Stomach (tissue), 9 donors: ENCODE data around the gene IQCE. TPM values are rescaled to one million over a fixed set of nuclear protein-coding genes. Genes with fewer than 3 reads are reported as not detected.

Experiments
- DNase-seq, 2 donors: peaks; one replicate each; pipeline versions ENCODE4 v3.0.0 to v3.0.0-alpha.2; 2013 to 2019
- H3K27ac ChIP-seq, 5 donors: fragments of 200-600 bp in 4 of 5; sonication (generic) in 4 of 5; one replicate each; pipeline ENCODE4 v1.5.1; 2013 to 2019; ENCODE audit warnings: mild to moderate bottlenecking in 1 of 5, moderate library complexity in 1 of 5
- H3K27me3 ChIP-seq, 3 donors: fragments of 200-600 bp; sonication (generic); one replicate each; pipeline ENCODE4 v1.5.1; 2017 to 2019; ENCODE audit warnings: mixed run types in 1 of 3
- H3K36me3 ChIP-seq, 4 donors: fragments of 200-600 bp; sonication (generic); 1 replicate in 3 of 4; 2 replicates in 1 of 4; pipeline ENCODE4 v1.5.1; 2016 to 2019
- H3K4me1 ChIP-seq, 4 donors: fragments of 200-600 bp; sonication (generic); one replicate each; pipeline ENCODE4 v1.5.1; 2016 to 2019
- H3K4me3 ChIP-seq, 4 donors: fragments of 200-600 bp; sonication (generic) in 3 of 4; one replicate each; pipeline ENCODE4 v1.5.1; 2016 to 2019; ENCODE audit warnings: mild to moderate bottlenecking in 1 of 4
- H3K9me3 ChIP-seq, 4 donors: fragments of 200-600 bp; sonication (generic); one replicate each; pipeline ENCODE4 v1.5.1; 2016 to 2019
- EP300 ChIP-seq: sonication (generic); formaldehyde crosslinking; IDR thresholded peaks from one replicate; pipeline ENCODE4 v1.6.1; 2017; ENCODE audit warnings: antibody characterized with exemption
- POLR2A ChIP-seq, 4 donors: fragments of 450-650 bp; IDR thresholded peaks; one replicate each; pipeline ENCODE4 v1.6.1; 2016; ENCODE audit warnings: antibody characterized with exemption in 4 of 4, control low read depth in 2 of 4, mild to moderate bottlenecking in 1 of 4, moderate library complexity in 1 of 4
- POLR2AphosphoS5 ChIP-seq, 3 donors: sonication (generic); formaldehyde crosslinking; IDR thresholded peaks; one replicate each; pipeline ENCODE4 v1.6.1; 2016; ENCODE audit warnings: antibody characterized with exemption in 3 of 3
- WGBS, 5 donors: extraction: QIAGEN DNeasy Blood & Tissue Kit in 3 of 5; methylation state at CpG; one replicate each; pipeline versions ENCODE4 v1.1.5 to v1.1.7; 2013 to 2018; 5-methylcytosine and 5-hydroxymethylcytosine counted together
- intact Hi-C: fragments of 100-400 bp; cut with DNase I; formaldehyde crosslinking; loops from one replicate; pipeline ENCODE4 v1.15.1; 2023; ENCODE audit warnings: low total_unique reads
- polyA plus RNA-seq, 3 donors: library from polyadenylated mRNA; stranded (reverse); fragments of 200-250 nt; gene quantifications; one replicate each; pipeline ENCODE4 v1.2.3, GENCODE V29; 2013
- total RNA-seq, 5 donors: library from RNA; depleted of rRNA; stranded (reverse); fragments of >200 nt; gene quantifications; one replicate each; pipeline versions ENCODE4 v1.1.0 to v1.2.3, GENCODE V29; 2014 to 2016
- TF ChIP-seq, protein P1 (sequence below), 7 experiments: fragments of 450-650 bp in 4 of 7; fragments of 200-600 bp in 3 of 7; sonication (generic) in 3 of 7; IDR thresholded peaks; one replicate each; pipeline ENCODE4 v1.5.1; 2016 to 2019; ENCODE audit warnings: antibody characterized with exemption in 7 of 7, control low read depth in 2 of 7, mild to moderate bottlenecking in 1 of 7
- donor health status: healthy with polysubstance abuse.
- donor health status: Bipolar disorder and iron deficiency.
- donor health status: healthy.

The IQCE gene
- total and polyA plus RNA-seq, 8 donors, result 1.8 to 248 (median 10.9) TPM

DNA sequence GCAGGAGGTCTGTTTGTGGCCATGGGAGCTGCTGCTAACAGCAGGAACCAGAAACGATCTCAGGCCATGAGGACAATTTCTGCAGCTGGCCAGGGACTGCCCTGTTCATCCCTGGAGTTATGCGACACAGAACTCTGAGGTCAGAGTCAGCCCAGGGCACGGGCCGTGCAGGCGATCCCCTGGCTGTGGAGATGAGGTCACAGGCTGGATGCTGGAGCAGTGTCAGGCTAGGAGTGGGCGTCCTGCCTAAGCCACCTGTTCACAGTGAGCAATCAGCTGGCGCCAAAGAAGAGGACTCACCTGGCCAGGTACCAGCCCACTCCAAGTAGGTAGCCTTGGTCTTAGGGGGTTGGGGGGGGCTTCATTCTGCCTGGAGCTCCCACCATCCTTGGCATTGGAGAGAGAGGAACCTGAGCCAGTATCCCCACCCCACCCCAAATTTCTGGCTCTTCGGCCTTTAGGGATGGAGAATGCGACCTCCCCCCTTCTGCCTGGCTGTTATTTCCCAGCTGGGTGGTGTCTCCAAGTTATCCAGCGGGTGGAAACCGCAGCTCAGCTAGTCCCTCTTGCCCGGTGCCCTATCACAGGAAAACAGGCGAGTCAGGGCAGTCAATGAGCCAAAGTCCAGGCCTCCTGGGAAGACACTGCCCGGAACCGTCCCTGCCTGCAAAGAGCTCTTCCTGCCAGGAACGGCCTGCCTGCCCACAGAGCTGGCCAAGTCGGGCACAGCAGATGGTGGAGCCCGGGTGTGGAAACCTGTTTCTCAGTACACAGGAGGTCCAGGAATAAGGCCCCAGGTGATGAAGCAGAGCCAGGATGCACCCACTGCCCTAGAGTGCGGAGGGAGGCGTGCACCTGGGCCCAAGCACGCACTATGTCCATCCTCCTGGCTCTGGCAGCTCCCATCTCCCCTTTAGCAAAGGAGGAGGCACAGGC, 71.2 kb downstream of the IQCE start:
- Histone ChIP-seq H3K36me3 (no peaks in the 10 kb centered on the region), H3K4me3 (no peak overlapping the region), H3K27ac (peak overlapping the region in 4 of 5 donors; percentile 49 to 73 (median 63)), H3K9me3 (no peaks in the 10 kb centered on the region), H3K27me3 (no peaks in the 10 kb centered on the region), H3K4me1 (peaks cover 41 to 58% (median 57%) of the 10 kb centered on the region in 4 donors)
- peak in 1 of 2 donors; percentile 57 for DNase-seq
- TF ChIP-seq EP300 (no peak), POLR2A (IDR thresholded peaks at IDR 0.05) (no peak), POLR2AphosphoS5 (IDR thresholded peaks at IDR 0.05) (peak in 1 of 3 donors; percentile 46)
- TF ChIP-seq, protein P1, sequence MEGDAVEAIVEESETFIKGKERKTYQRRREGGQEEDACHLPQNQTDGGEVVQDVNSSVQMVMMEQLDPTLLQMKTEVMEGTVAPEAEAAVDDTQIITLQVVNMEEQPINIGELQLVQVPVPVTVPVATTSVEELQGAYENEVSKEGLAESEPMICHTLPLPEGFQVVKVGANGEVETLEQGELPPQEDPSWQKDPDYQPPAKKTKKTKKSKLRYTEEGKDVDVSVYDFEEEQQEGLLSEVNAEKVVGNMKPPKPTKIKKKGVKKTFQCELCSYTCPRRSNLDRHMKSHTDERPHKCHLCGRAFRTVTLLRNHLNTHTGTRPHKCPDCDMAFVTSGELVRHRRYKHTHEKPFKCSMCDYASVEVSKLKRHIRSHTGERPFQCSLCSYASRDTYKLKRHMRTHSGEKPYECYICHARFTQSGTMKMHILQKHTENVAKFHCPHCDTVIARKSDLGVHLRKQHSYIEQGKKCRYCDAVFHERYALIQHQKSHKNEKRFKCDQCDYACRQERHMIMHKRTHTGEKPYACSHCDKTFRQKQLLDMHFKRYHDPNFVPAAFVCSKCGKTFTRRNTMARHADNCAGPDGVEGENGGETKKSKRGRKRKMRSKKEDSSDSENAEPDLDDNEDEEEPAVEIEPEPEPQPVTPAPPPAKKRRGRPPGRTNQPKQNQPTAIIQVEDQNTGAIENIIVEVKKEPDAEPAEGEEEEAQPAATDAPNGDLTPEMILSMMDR (IDR thresholded peaks at IDR 0.05), result no peak
- 45 to 56% (median 52%) methylated on average over 20 to 21 of the region's 21 CpGs for WGBS, 5 donors
- intact Hi-C loops, result no loop called here

DNA sequence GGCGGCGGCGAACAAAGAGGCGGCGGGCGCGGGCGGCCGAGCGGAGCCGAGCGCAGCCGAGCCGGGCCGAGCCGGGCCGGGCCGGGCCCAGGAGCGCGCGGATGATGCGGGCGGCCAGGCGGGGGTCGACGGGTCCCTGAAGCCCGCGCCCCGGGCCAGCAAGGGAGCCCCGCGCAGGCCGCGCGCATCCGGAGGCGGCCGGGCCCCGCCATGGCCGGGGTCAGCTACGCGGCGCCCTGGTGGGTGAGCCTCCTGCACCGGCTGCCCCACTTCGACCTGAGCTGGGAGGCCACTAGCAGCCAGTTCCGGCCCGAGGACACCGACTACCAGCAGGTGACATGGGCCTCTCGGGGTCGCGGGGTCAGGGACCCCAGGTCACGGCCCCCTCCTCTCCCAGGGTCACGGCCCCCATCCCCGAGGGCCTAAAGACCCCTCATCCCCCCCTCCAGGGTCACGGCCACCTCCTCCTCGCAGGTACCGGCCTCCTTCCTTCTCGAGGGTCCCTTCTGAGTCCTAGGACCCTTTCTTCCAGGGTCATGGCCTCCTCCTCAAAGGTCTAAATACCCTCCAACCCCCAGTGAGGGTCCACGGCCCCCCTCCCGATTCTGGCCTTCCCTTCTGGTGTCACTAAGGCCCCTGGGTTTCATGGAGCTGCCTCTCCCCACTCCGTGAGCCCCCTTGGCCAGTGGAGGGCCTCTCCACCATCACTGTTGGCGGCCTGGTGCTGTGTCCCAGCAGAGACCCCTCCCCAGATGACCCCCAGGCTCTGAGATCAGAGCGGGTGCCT, 73.4 kb downstream of the IQCE start, which contains the start of gene TTYH3:
TSS of gene TTYH3 (plus strand) at position 41 of the 787 bp plus-strand sequence. CDS start at position 211, 170 bp downstream.
- peaks cover 41 to 73% (median 67%) of the 10 kb centered on the region in 4 donors for H3K4me1 ChIP-seq
- intact Hi-C loops, result no loop called here
- TF ChIP-seq POLR2AphosphoS5 (IDR thresholded peaks at IDR 0.05), result no peak
- TF ChIP-seq, protein P1 (IDR thresholded peaks at IDR 0.05), result no peak
- no peak for TF ChIP-seq EP300
- TF ChIP-seq POLR2A (IDR thresholded peaks at IDR 0.05), result no peak
- H3K36me3 ChIP-seq, result no peaks in the 10 kb centered on the region
- DNase-seq, result no peak
- H3K27ac ChIP-seq, result peak within 1 kb of the TSS; percentile 73 to 92 (median 85)
- no peaks in the 10 kb centered on the region for H3K27me3 ChIP-seq
- H3K9me3 ChIP-seq, result no peaks in the 10 kb centered on the region
- 0 to 3% (median 1%) methylated on average over 13 to 61 of the region's 62 CpGs for WGBS, 5 donors
- peak within 1 kb of the TSS; percentile 74 to 95 (median 81) for H3K4me3 ChIP-seq

DNA sequence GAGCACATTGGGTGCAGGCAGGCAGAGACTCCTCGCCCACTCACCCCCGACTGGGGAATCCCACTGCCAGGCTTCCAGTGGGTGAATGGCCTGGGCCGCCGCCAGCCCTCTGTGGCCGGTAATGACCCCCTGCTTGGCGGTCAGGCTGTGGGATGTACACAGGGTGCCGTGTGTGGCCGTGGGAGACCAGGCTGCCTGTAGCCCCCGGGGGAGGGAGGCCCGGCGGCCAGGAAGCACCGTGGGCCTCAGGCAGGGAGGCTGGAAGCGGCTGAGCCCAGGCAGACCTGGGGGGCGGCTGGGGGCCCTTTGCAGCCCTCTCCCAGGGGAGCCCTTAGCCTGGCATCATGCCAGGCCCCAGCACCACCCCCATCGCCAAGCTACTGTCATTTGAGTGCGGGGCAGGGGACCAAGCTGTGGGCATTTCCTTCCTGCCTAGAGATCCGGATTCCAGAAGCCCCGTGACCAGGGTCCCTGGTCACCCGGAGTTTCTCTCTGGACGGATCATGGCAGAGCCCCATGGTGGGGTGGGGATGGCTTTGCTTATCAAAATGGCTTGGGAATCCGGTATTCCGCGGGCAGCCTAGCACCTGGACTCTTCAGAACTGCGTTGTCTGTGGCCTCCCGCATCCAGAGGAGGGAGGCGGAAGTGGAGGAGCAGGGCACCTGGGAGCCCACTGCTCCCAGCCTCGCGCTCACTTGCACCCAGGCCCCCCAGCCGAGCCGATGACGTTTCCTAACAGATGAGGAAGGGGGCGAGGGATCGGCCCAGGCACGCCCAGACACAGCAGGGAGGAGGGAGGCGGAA, 74.2 kb downstream of the IQCE start:
- Histone ChIP-seq H3K27ac (peak overlapping the region; percentile 73 to 92 (median 85)), H3K4me3 (peak overlapping the region; percentile 74 to 95 (median 81)), H3K27me3 (no peaks in the 10 kb centered on the region), H3K36me3 (no peaks in the 10 kb centered on the region), H3K9me3 (no peaks in the 10 kb centered on the region), H3K4me1 (peaks cover 41 to 77% (median 70%) of the 10 kb centered on the region in 4 donors)
- peak; percentile 52 to 91 for DNase-seq
- WGBS, 5 donors, result 3 to 9% (median 4%) methylated on average over 20 to 35 of the region's 35 CpGs
- TF ChIP-seq POLR2A (IDR thresholded peaks at IDR 0.05) (no peak), EP300 (no peak), POLR2AphosphoS5 (IDR thresholded peaks at IDR 0.05) (no peak)
- TF ChIP-seq, protein P1 (IDR thresholded peaks at IDR 0.05), result no peak
- intact Hi-C loops, result no loop called here
